Liver (tissue), 9 donors: ENCODE results near the gene RASAL2. TPM values are rescaled to one million over a fixed set of nuclear protein-coding genes. Genes with fewer than 3 reads are reported as not detected.

Experiments used
- DNase-seq: peaks from one replicate; pipeline ENCODE4 v3.0.0-alpha.2; 2017; ENCODE audit warnings: low spot score
- H3K27ac ChIP-seq, 2 donors: one replicate each; pipeline ENCODE4 v1.7.0; 2013; ENCODE audit warnings: inconsistent platforms in 2 of 2, low read length in 2 of 2, control low read depth in 1 of 2, low read depth in 1 of 2, mild to moderate bottlenecking in 1 of 2
- H3K27me3 ChIP-seq, 4 donors: one replicate each; pipeline versions ENCODE4 v1.6.1 to v1.7.0; 2013; ENCODE audit warnings: low read length in 3 of 4, inconsistent platforms in 1 of 4, mild to moderate bottlenecking in 1 of 4, moderate library complexity in 1 of 4; ENCODE audit not compliant: control insufficient read depth in 4 of 4, insufficient read depth in 4 of 4
- H3K36me3 ChIP-seq, 4 donors: one replicate each; pipeline versions ENCODE4 v1.6.1 to v1.7.0; 2013; ENCODE audit warnings: low read length in 3 of 4, mild to moderate bottlenecking in 3 of 4, low read depth in 1 of 4, moderate library complexity in 1 of 4; ENCODE audit not compliant: control insufficient read depth in 4 of 4, insufficient read depth in 3 of 4
- H3K4me1 ChIP-seq, 4 donors: one replicate each; pipeline versions ENCODE4 v1.6.1 to v1.7.0; 2013; ENCODE audit warnings: low read length in 3 of 4, mild to moderate bottlenecking in 3 of 4, moderate library complexity in 1 of 4; ENCODE audit not compliant: control insufficient read depth in 4 of 4, insufficient read depth in 4 of 4
- H3K4me3 ChIP-seq, 3 donors: one replicate each; pipeline versions ENCODE4 v1.6.1 to v1.7.0; 2013; ENCODE audit warnings: low read length in 3 of 3, control low read depth in 1 of 3, low read depth in 1 of 3, mild to moderate bottlenecking in 1 of 3
- H3K9ac ChIP-seq, 2 donors: one replicate each; pipeline ENCODE4 v1.7.0; 2013; ENCODE audit warnings: low read length in 2 of 2, mild to moderate bottlenecking in 2 of 2, moderate library complexity in 2 of 2, control low read depth in 1 of 2, low read depth in 1 of 2
- H3K9me3 ChIP-seq, 4 donors: one replicate each; pipeline versions ENCODE4 v1.6.1 to v1.7.0; 2013; ENCODE audit warnings: low read length in 3 of 4; ENCODE audit not compliant: control insufficient read depth in 4 of 4
- CTCF ChIP-seq: fragments of 150-350 bp; IDR thresholded peaks from 2 replicates; pipeline ENCODE4 v1.5.1; 2017; ENCODE audit warnings: improper control_type of control experiment, low read depth, low read length; ENCODE audit not compliant: missing input control
- EGR1 ChIP-seq, 2 donors: IDR thresholded peaks; 2 replicates each; pipeline ENCODE4 v1.6.1; 2016 to 2018; ENCODE audit warnings: antibody characterized with exemption in 2 of 2, low read depth in 2 of 2
- FOXA1 ChIP-seq: IDR thresholded peaks from 2 replicates; pipeline ENCODE4 v1.6.1; 2016; ENCODE audit warnings: antibody characterized with exemption
- FOXA2 ChIP-seq: IDR thresholded peaks from 2 replicates; pipeline ENCODE4 v1.6.1; 2016; ENCODE audit warnings: antibody characterized with exemption
- GABPA ChIP-seq, 2 donors: IDR thresholded peaks in 1 of 2; conservative IDR thresholded peaks in 1 of 2; 2 replicates each; pipeline ENCODE4 v1.6.1; 2016; ENCODE audit warnings: antibody characterized with exemption in 2 of 2, mild to moderate bottlenecking in 1 of 2, moderate library complexity in 1 of 2
- HNF4A ChIP-seq, 2 donors: conservative IDR thresholded peaks; 2 replicates each; pipeline ENCODE4 v1.6.1; 2016; ENCODE audit warnings: antibody characterized with exemption in 2 of 2, mild to moderate bottlenecking in 2 of 2
- HNF4G ChIP-seq: IDR thresholded peaks from 2 replicates; pipeline ENCODE4 v1.6.1; 2016; ENCODE audit warnings: antibody characterized with exemption
- JUND ChIP-seq, 2 donors: IDR thresholded peaks; 2 replicates each; pipeline ENCODE4 v1.6.1; 2016; ENCODE audit warnings: antibody characterized with exemption in 2 of 2
- MAX ChIP-seq: IDR thresholded peaks from 2 replicates; pipeline ENCODE4 v1.6.1; 2016; ENCODE audit warnings: antibody characterized with exemption
- NR2F2 ChIP-seq: IDR thresholded peaks from 2 replicates; pipeline ENCODE4 v1.6.1; 2016; ENCODE audit warnings: antibody characterized with exemption
- RAD21 ChIP-seq, 2 donors: IDR thresholded peaks; 2 replicates each; pipeline ENCODE4 v1.6.1; 2016; ENCODE audit warnings: antibody characterized with exemption in 2 of 2, mild to moderate bottlenecking in 2 of 2
- REST ChIP-seq: IDR thresholded peaks from 2 replicates; pipeline ENCODE4 v1.6.1; 2016; ENCODE audit warnings: antibody characterized with exemption, mild to moderate bottlenecking
- RXRA ChIP-seq, 2 donors: IDR thresholded peaks; 2 replicates each; pipeline ENCODE4 v1.6.1; 2017 to 2018; ENCODE audit warnings: antibody characterized with exemption in 2 of 2, mild to moderate bottlenecking in 1 of 2
- SP1 ChIP-seq: IDR thresholded peaks from 2 replicates; pipeline ENCODE4 v1.6.1; 2018; ENCODE audit warnings: antibody characterized with exemption, mild to moderate bottlenecking
- TAF1 ChIP-seq: conservative IDR thresholded peaks from 2 replicates; pipeline ENCODE4 v1.6.1; 2016; ENCODE audit warnings: antibody characterized with exemption, mild to moderate bottlenecking
- YY1 ChIP-seq: IDR thresholded peaks from 2 replicates; pipeline ENCODE4 v1.6.1; 2016; ENCODE audit warnings: antibody characterized with exemption, mild to moderate bottlenecking
- ZBTB33 ChIP-seq: IDR thresholded peaks from 2 replicates; pipeline ENCODE4 v1.6.1; 2016; ENCODE audit warnings: antibody characterized with exemption
- WGBS: extraction: QIAGEN DNeasy Blood & Tissue Kit; methylation state at CpG from one replicate; pipeline ENCODE4 v1.1.7; 2013; 5-methylcytosine and 5-hydroxymethylcytosine counted together
- polyA plus RNA-seq, 2 donors: library from polyadenylated mRNA; stranded (reverse) in 1 of 2; unstranded in 1 of 2; fragments of 200-250 nt in 1 of 2; fragments of >200 nt in 1 of 2; fragmentation: Nextera tagmentation in 1 of 2; extraction: Ambion mirVana in 1 of 2; gene quantifications; one replicate each; pipeline versions ENCODE4 v1.2.1 to v1.2.3, GENCODE V29; 2013 to 2015
- total RNA-seq, 2 donors: library from RNA; depleted of rRNA; stranded (reverse); fragments of >200 nt; gene quantifications; one replicate each; pipeline ENCODE4 v1.2.3, GENCODE V29; 2014
- donor health status: healthy.
- donor health status: healthy.
- donor health status: healthy.
- donor health status: healthy.
- donor health status: healthy.

The RASAL2 gene
- total and polyA plus RNA-seq, 4 donors, result 1.8 to 8.1 (median 4.1) TPM

GRCh38 chr1:178323067-178323466, 229.2 kb downstream of the RASAL2 start:
- H3K27me3 ChIP-seq, result no peaks in the 10 kb centered on the region
- H3K27ac ChIP-seq, result no peak overlapping the region
- no peaks in the 10 kb centered on the region for H3K9me3 ChIP-seq
- H3K9ac ChIP-seq, result no peak overlapping the region
- H3K4me3 ChIP-seq, result no peak overlapping the region
- TF ChIP-seq FOXA1 (no peak), HNF4A (conservative IDR thresholded peaks at IDR 0.05) (no peak), HNF4G (no peak), TAF1 (no peak), RAD21 (IDR thresholded peaks at IDR 0.05) (no peak)
- H3K36me3 ChIP-seq, result no peaks in the 10 kb centered on the region
- DNase-seq, result no peak
- 73% methylated on average over 1 of the region's 1 CpG for WGBS
- no peaks in the 10 kb centered on the region for H3K4me1 ChIP-seq

GRCh38 chr1:178324003-178324402, 230.1 kb downstream of the RASAL2 start:
- DNase-seq, result no peak
- Histone ChIP-seq H3K9ac (no peak overlapping the region), H3K4me1 (no peaks in the 10 kb centered on the region), H3K9me3 (no peaks in the 10 kb centered on the region), H3K27me3 (no peaks in the 10 kb centered on the region), H3K27ac (no peak overlapping the region), H3K4me3 (no peak overlapping the region), H3K36me3 (no peaks in the 10 kb centered on the region)
- TF ChIP-seq CTCF (no peak), ZBTB33 (no peak), JUND (IDR thresholded peaks at IDR 0.05) (no peak), RXRA (IDR thresholded peaks at IDR 0.05) (no peak), YY1 (no peak), REST (no peak), FOXA2 (no peak), HNF4A (conservative IDR thresholded peaks at IDR 0.05) (no peak), EGR1 (IDR thresholded peaks at IDR 0.05; ENCODE audit: low read depth in 2 of 2) (no peak), NR2F2 (no peak), MAX (no peak), TAF1 (no peak), GABPA (IDR thresholded peaks at IDR 0.05 in 1 of 2, conservative IDR thresholded peaks at IDR 0.05 in 1 of 2) (no peak), FOXA1 (no peak), SP1 (no peak), RAD21 (IDR thresholded peaks at IDR 0.05) (no peak), HNF4G (no peak)
- 92% methylated on average over 1 of the region's 1 CpG for WGBS
